ENCODE data around the gene NUAK2.

DNA sequence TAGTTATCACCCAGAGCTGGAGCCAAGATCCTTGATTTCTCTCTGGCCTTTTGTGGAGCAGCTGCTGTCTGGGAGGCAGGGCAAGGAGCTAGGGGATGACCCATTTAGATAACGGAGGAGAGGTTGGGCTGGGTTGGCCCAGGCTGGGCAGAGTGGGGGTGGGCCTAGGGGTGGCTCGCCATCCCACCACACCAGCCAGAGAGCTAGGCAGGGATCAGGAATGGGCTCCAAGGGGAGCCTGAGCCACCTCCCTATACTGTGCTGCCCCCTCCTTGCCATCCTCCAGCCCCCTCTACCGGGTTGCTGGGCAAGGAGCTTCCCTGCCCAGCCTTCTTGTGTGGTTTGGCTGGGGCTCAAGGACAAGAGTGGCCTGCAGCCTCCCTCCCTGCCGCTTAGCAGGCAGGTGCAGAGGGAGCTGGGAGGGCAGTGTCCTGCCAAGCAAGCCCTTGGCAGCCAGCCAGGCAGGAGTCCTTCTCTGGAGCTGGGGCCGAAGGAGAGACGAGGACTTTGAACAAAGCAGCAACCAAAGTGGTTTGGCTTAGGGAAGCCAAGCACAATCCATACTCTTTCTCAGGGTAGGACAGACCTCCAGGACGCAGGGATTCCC, 4.1 kb downstream of the NUAK2 start:
- TF ChIP-seq, protein P1, sequence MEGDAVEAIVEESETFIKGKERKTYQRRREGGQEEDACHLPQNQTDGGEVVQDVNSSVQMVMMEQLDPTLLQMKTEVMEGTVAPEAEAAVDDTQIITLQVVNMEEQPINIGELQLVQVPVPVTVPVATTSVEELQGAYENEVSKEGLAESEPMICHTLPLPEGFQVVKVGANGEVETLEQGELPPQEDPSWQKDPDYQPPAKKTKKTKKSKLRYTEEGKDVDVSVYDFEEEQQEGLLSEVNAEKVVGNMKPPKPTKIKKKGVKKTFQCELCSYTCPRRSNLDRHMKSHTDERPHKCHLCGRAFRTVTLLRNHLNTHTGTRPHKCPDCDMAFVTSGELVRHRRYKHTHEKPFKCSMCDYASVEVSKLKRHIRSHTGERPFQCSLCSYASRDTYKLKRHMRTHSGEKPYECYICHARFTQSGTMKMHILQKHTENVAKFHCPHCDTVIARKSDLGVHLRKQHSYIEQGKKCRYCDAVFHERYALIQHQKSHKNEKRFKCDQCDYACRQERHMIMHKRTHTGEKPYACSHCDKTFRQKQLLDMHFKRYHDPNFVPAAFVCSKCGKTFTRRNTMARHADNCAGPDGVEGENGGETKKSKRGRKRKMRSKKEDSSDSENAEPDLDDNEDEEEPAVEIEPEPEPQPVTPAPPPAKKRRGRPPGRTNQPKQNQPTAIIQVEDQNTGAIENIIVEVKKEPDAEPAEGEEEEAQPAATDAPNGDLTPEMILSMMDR (IDR thresholded peaks at IDR 0.05; ENCODE audit: low read length) = no peak
- no peak for TF ChIP-seq EZH2 (IDR thresholded peaks at IDR 0.05; ENCODE audit: borderline replicate concordance, low read length)

All from OCI-LY1 (cell line).